Fibroblast of lung (primary cell): Measurements from ENCODE around the gene MLIP.

Source experiments
- CTCF ChIP-seq, 2 donors: IDR thresholded peaks in 1 of 2; conservative IDR thresholded peaks in 1 of 2; 1 replicate in 1 of 2; 2 replicates in 1 of 2; pipeline ENCODE4 v1.5.1; 2011 to 2012; ENCODE audit warnings: low read length in 2 of 2, control low read depth in 1 of 2, inconsistent platforms in 1 of 2, low read depth in 1 of 2, mild to moderate bottlenecking in 1 of 2
- EZH2 ChIP-seq: IDR thresholded peaks from 2 replicates; pipeline ENCODE4 v1.5.1; 2012; ENCODE audit warnings: low read length, control low read depth, mild to moderate bottlenecking; ENCODE audit errors: missing control alignments

DNA sequence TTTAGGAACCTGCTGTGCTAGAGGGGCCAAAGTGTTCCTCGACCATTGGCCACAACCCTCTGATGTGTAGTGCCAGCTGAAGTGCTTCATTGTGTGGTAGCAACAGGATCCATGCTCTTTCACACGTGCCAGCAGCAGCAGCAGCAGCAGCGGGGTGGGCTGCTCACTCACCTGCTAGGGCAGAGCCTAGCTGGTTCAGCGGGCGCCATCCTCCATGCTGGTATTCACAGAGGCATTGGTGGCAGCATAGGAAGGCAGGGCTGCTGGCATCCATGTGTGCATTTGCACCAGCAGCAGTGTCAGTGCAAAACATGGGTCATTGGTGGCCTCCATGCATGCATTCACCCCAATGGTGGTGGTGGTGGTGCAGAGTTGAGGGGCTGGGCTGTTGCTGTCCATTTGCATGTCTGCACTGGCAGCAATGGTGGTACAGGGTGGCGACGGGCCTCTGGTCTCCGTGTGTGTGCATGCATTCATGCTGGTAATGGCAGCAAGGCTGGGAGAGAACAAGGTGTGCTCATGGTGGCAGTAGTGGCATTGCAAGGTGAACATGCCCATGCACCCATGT lies 183.8 kb downstream of the MLIP start:
- no peak for TF ChIP-seq CTCF (conservative IDR thresholded peaks at IDR 0.05 in 1 of 2, IDR thresholded peaks at IDR 0.05 in 1 of 2; ENCODE audit: low read depth in 1 of 2, low read length in 2 of 2)
- no peak for TF ChIP-seq EZH2
